Skeletal muscle tissue (tissue), 4 donors: ENCODE data around the gene EYA2. TPM values are rescaled to one million over a fixed set of nuclear protein-coding genes. Genes with fewer than 3 reads are reported as not detected.

ENCODE experiments used
- H3K27ac ChIP-seq: one replicate; pipeline ENCODE4 v1.7.0; 2013; ENCODE audit warnings: mild to moderate bottlenecking, low read depth, low read length, inconsistent platforms
- H3K27me3 ChIP-seq, 3 donors: one replicate each; pipeline ENCODE4 v1.7.0; 2013; ENCODE audit warnings: low read length in 3 of 3; ENCODE audit not compliant: control insufficient read depth in 3 of 3, insufficient read depth in 3 of 3
- H3K36me3 ChIP-seq, 3 donors: one replicate each; pipeline ENCODE4 v1.7.0; 2013; ENCODE audit warnings: low read length in 3 of 3; ENCODE audit not compliant: control insufficient read depth in 3 of 3, insufficient read depth in 3 of 3
- H3K4me1 ChIP-seq, 3 donors: one replicate each; pipeline ENCODE4 v1.7.0; 2013; ENCODE audit warnings: low read length in 3 of 3, mild to moderate bottlenecking in 3 of 3; ENCODE audit not compliant: control insufficient read depth in 3 of 3, insufficient read depth in 3 of 3
- H3K4me3 ChIP-seq, 3 donors: one replicate each; pipeline ENCODE4 v1.7.0; 2013; ENCODE audit warnings: low read length in 3 of 3
- H3K9ac ChIP-seq, 3 donors: one replicate each; pipeline ENCODE4 v1.7.0; 2013; ENCODE audit warnings: low read length in 3 of 3, mild to moderate bottlenecking in 3 of 3, moderate library complexity in 2 of 3, low read depth in 1 of 3
- H3K9me3 ChIP-seq, 3 donors: one replicate each; pipeline ENCODE4 v1.7.0; 2013; ENCODE audit warnings: low read length in 3 of 3; ENCODE audit not compliant: control insufficient read depth in 3 of 3
- total RNA-seq: library from RNA; depleted of rRNA; stranded (reverse); fragments of >200 nt; gene quantifications from one replicate; pipeline ENCODE4 v1.2.3, GENCODE V29; 2014
- donor health status: Osteomylitis.

Gene EYA2
- total RNA-seq, 1 donor from 2014 or later = 1.0 TPM

DNA sequence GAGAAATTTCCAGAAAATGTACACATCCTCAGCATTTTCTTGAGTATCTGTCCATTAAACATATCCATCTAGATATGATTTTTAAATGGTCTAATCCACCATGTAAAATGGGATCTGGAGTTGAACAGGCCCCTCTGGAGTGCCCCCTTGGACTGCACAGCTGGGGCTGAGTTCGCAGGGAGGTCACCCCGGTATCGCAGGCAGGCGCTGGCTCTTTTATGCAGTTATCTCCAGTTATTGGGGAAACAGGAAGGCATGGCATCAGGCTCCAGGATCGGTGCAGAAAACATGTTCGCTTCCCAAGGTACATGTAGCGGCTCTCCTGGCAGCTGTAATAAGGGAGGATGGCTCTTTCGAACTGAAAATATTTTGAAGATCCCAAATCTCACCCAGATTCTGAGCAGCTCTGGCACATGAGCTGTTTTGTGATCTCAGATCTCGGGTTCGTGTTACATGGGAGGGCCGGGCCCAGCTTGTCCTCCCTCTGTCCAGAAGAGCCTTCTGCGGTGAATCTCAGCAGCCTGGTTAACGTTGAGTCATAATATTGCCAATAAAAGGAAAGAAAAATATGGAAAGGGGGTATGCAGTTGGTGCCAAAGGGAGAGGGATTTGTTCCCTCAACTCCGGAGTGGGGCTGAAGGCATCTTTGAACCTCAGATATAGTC lies 167.7 kb downstream of the EYA2 start:
- Histone ChIP-seq H3K9me3 (peaks cover 0 to 8% (median 0%) of the 10 kb centered on the region in 3 donors), H3K9ac (no peak overlapping the region), H3K4me1 (no peaks in the 10 kb centered on the region), H3K27me3 (peaks cover 0 to 2% (median 0%) of the 10 kb centered on the region in 3 donors), H3K27ac (no peak overlapping the region), H3K36me3 (no peaks in the 10 kb centered on the region), H3K4me3 (no peak overlapping the region)

DNA sequence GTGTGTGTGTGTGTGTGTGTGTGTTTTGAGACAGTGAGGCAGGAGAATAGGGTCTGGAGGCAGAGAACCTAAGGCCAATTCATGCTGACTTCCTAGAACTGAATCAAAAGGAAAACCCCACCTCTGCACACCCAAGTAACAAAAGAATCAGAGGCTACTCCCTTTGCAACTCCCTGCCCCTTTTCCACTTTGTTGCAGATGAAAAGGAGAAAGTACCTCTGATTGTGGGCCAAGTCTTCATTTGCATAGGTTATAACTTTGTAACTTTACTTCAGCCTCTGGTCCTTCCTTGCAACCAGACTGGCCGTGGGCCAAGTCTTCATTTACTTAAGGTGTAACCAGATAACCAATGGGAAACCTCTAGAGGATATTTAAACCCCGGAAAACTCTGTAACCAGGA lies 168.8 kb downstream of the EYA2 start:
- Histone ChIP-seq H3K9ac (no peak overlapping the region), H3K36me3 (no peaks in the 10 kb centered on the region), H3K4me3 (no peak overlapping the region), H3K27me3 (peaks cover 0 to 2% (median 0%) of the 10 kb centered on the region in 3 donors), H3K27ac (no peak overlapping the region), H3K9me3 (peaks cover 4 to 14% (median 8%) of the 10 kb centered on the region in 3 donors), H3K4me1 (no peaks in the 10 kb centered on the region)

- H3K27me3 ChIP-seq = peaks cover 0 to 2% (median 0%) of the 10 kb centered on the region in 3 donors
- H3K9ac ChIP-seq = no peak overlapping the region
- no peak overlapping the region for H3K27ac ChIP-seq
- no peaks in the 10 kb centered on the region for H3K4me1 ChIP-seq
- H3K4me3 ChIP-seq = no peak overlapping the region
- peaks cover 4 to 14% (median 11%) of the 10 kb centered on the region in 3 donors for H3K9me3 ChIP-seq
- no peaks in the 10 kb centered on the region for H3K36me3 ChIP-seq
These were observed 169.2 kb downstream of the EYA2 start for GRCh38 chr20:47063808-47064207.

GRCh38 chr20:47066484-47067270 lies 172.0 kb downstream of the EYA2 start:
- H3K36me3 ChIP-seq = no peaks in the 10 kb centered on the region
- no peak overlapping the region for H3K4me3 ChIP-seq
- H3K4me1 ChIP-seq = no peaks in the 10 kb centered on the region
- H3K9me3 ChIP-seq = peaks cover 4 to 13% (median 13%) of the 10 kb centered on the region in 3 donors
- H3K27me3 ChIP-seq = no peaks in the 10 kb centered on the region
- H3K27ac ChIP-seq = no peak overlapping the region
- no peak overlapping the region for H3K9ac ChIP-seq

DNA sequence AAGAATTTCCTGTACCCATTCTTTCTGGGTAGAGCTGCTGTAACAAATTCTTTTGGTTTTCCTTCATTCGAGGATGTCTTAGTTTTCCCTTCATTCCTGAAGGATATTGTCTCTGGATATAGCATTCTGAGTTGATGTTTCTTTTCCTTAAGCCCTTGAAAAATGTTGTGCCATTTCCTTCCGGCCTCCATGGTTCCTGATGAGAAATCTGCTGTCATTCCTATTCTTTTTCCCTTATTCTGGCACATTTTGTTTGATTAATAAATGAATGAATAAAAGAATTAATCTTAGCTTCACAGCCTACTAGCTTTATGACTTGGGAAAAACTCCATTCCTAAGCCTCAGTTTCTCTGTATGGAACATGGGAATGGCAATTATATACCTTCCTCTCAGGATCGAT lies 173.1 kb downstream of the EYA2 start:
- H3K4me3 ChIP-seq = no peak overlapping the region
- H3K9me3 ChIP-seq = peaks cover 4 to 13% (median 13%) of the 10 kb centered on the region in 3 donors
- no peak overlapping the region for H3K9ac ChIP-seq
- no peaks in the 10 kb centered on the region for H3K27me3 ChIP-seq
- no peaks in the 10 kb centered on the region for H3K36me3 ChIP-seq
- H3K27ac ChIP-seq = no peak overlapping the region
- no peaks in the 10 kb centered on the region for H3K4me1 ChIP-seq

- peaks cover 4 to 13% (median 13%) of the 10 kb centered on the region in 3 donors for H3K9me3 ChIP-seq
- H3K27ac ChIP-seq = no peak overlapping the region
- no peak overlapping the region for H3K4me3 ChIP-seq
- H3K4me1 ChIP-seq = no peaks in the 10 kb centered on the region
- no peak overlapping the region for H3K9ac ChIP-seq
- no peaks in the 10 kb centered on the region for H3K36me3 ChIP-seq
- H3K27me3 ChIP-seq = no peaks in the 10 kb centered on the region
These were observed 175.5 kb downstream of the EYA2 start for GRCh38 chr20:47070176-47070575.

DNA sequence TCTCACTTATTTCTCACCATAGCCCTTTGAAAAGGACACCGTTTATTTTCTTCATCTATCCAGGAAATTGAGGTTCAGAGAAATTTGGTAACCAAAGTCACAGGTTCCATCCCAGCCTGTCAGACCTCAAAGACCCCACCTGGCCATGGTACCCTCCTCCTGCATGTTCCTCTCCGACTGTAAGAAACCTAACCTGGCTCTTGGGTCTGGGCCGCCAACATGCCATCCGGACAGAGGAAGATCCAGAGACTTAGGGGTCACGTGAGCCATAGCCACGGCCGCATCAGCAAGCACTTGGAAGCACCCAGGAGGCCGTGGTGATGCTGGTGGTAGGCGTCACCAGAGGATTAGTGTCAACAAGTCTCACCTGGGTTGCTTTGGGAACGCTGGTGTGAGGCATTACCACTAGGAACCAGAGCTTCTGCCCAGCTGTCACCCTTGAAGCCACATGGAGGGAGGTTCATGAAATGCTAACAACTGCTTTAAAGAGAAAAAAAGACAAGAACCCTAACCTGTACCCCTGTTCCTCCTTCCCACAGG lies 177.1 kb downstream of the EYA2 start:
- Histone ChIP-seq H3K4me1 (no peaks in the 10 kb centered on the region), H3K27ac (no peak overlapping the region), H3K9ac (no peak overlapping the region), H3K4me3 (no peak overlapping the region), H3K27me3 (no peaks in the 10 kb centered on the region), H3K36me3 (no peaks in the 10 kb centered on the region), H3K9me3 (peaks cover 5 to 14% (median 13%) of the 10 kb centered on the region in 3 donors)

DNA sequence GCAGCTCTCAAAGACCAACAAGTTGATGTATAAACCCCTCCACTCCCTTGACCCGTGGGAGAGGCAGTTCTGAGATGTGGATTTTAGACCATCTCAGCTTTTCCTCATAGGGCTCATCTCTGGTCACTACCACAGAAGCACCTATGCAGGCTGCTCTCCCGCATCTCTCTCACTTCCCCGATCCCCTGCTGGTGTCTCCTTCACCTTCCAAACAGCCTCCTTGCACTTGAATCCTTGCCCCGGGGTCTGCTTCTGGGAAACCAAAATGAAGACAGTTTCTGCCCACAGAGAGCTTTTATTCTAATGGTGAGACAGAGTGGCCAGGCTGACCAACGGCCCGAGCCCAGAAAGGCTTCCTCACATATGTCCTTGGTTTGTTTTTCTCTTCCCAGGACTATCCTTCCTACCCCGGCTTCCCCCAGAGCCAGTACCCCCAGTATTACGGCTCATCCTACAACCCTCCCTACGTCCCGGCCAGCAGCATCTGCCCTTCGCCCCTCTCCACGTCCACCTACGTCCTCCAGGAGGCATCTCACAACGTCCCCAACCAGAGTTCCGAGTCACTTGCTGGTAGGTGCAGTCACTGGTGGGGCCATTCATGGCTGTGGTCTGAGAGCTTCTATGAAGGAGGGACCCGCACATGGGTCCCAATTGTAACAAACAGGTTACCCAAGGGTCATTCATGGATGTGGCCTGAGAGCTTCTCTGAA lies 179.3 kb downstream of the EYA2 start:
- Histone ChIP-seq H3K36me3 (no peaks in the 10 kb centered on the region), H3K9me3 (peaks cover under 1 to 6% (median 3%) of the 10 kb centered on the region in 3 donors), H3K27me3 (no peaks in the 10 kb centered on the region), H3K4me3 (no peak overlapping the region), H3K4me1 (no peaks in the 10 kb centered on the region), H3K9ac (no peak overlapping the region), H3K27ac (no peak overlapping the region)

DNA sequence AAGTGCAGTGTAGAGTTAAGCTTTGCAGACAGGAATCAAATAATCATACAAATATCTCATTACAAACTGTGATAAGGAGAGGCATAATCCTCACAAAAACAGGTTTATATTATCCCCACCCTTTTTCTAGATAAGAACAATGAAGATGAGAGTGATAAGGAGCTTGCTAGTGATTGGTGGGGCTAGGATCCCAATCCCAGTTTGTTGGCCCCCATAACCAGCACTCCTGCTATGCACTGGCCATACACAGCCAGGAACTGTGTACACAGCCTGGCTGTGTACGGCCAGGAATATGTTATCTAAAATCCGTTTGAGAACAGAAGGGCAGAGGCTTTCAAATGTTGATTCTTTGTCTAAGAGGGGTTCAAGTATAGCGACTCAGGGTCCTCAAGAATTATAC lies 180.6 kb downstream of the EYA2 start:
- Histone ChIP-seq H3K36me3 (no peaks in the 10 kb centered on the region), H3K4me1 (no peaks in the 10 kb centered on the region), H3K27ac (no peak overlapping the region), H3K9me3 (peaks cover 0 to 4% (median 3%) of the 10 kb centered on the region in 3 donors), H3K4me3 (no peak overlapping the region), H3K9ac (no peak overlapping the region), H3K27me3 (no peaks in the 10 kb centered on the region)
